Measurements from ENCODE around the gene CTIF. TPM values are rescaled to one million over a fixed set of nuclear protein-coding genes. Genes with fewer than 3 reads are reported as not detected.

CTIF gene
- total RNA-seq, 2 experiments from 2014 or later = 0.06 to 0.38 TPM

GRCh38 chr18:48580782-48581181, 42.0 kb downstream of the CTIF start:
- no peak overlapping the region for H3K27ac ChIP-seq (ENCODE audit: low read depth, low read length, poor library complexity, severe bottlenecking)
- CTCF ChIA-PET (ENCODE audit: unreplicated experiment) = no interaction called here
- BruUV-seq (replicated peaks) = no TSS peak
- no peaks in the 10 kb centered on the region for H3K9me3 ChIP-seq (ENCODE audit: low read length)
- no peak overlapping the region for H3K4me2 ChIP-seq (ENCODE audit: low read length)
- H3K4me1 ChIP-seq (ENCODE audit: insufficient read depth, low read length, poor library complexity, severe bottlenecking) = no peaks in the 10 kb centered on the region
- H4K20me1 ChIP-seq (ENCODE audit: insufficient read depth, low read length) = no peaks in the 10 kb centered on the region
- no peaks in the 10 kb centered on the region for H3K79me2 ChIP-seq (ENCODE audit: insufficient read depth, low read depth, low read length)
- H2AFZ ChIP-seq (ENCODE audit: low read length) = no peak overlapping the region
- H3K4me3 ChIP-seq (ENCODE audit: low read depth, low read length, poor library complexity, severe bottlenecking) = no peak overlapping the region
- H3K9me2 ChIP-seq (ENCODE audit: insufficient read depth, low read length) = no peaks in the 10 kb centered on the region
- intact Hi-C loops (cut with micrococcal nuclease; ENCODE audit: unreplicated experiment) = no loop called here
- POLR2A ChIA-PET = no interaction called here
- no peak for DNase-seq (ENCODE audit: low spot score)
- H3K36me3 ChIP-seq (ENCODE audit: insufficient read depth, low read length) = no peaks in the 10 kb centered on the region
- TF ChIP-seq EZH2phosphoT487 (IDR thresholded peaks at IDR 0.05; ENCODE audit: borderline replicate concordance, low read depth, low read length) = no peak
- TF ChIP-seq, protein P1, sequence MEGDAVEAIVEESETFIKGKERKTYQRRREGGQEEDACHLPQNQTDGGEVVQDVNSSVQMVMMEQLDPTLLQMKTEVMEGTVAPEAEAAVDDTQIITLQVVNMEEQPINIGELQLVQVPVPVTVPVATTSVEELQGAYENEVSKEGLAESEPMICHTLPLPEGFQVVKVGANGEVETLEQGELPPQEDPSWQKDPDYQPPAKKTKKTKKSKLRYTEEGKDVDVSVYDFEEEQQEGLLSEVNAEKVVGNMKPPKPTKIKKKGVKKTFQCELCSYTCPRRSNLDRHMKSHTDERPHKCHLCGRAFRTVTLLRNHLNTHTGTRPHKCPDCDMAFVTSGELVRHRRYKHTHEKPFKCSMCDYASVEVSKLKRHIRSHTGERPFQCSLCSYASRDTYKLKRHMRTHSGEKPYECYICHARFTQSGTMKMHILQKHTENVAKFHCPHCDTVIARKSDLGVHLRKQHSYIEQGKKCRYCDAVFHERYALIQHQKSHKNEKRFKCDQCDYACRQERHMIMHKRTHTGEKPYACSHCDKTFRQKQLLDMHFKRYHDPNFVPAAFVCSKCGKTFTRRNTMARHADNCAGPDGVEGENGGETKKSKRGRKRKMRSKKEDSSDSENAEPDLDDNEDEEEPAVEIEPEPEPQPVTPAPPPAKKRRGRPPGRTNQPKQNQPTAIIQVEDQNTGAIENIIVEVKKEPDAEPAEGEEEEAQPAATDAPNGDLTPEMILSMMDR (conservative IDR thresholded peaks at IDR 0.05; ENCODE audit: low read length) = no peak

DNA sequence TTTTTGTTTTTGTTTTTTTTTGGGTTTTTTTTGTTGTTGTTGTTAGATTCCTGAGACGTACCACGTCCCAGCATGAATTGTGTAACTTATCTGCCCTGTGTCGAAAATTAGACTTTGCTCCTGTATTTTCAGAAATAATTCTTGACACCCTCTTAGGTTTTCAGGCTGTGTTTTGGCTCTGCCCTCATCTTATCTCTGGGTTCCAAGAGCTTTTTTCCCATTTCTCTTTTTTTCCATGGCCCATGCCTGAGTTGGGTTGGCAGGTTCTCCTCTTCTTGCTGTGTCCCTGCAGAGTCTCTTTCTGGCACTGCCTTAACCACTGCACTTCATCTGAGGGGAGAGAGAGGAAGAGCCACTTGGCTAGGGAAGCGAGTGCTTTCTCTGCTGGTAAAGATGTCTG, 42.4 kb downstream of the CTIF start:
- Histone ChIP-seq H3K4me3 (ENCODE audit: low read depth, low read length, poor library complexity, severe bottlenecking) (no peak overlapping the region), H3K4me1 (ENCODE audit: insufficient read depth, low read length, poor library complexity, severe bottlenecking) (no peaks in the 10 kb centered on the region), H3K4me2 (ENCODE audit: low read length) (no peak overlapping the region), H3K9me2 (ENCODE audit: insufficient read depth, low read length) (no peaks in the 10 kb centered on the region), H3K9me3 (ENCODE audit: low read length) (no peaks in the 10 kb centered on the region), H3K79me2 (ENCODE audit: insufficient read depth, low read depth, low read length) (no peaks in the 10 kb centered on the region), H3K36me3 (ENCODE audit: insufficient read depth, low read length) (no peaks in the 10 kb centered on the region), H3K27ac (ENCODE audit: low read depth, low read length, poor library complexity, severe bottlenecking) (no peak overlapping the region), H4K20me1 (ENCODE audit: insufficient read depth, low read length) (no peaks in the 10 kb centered on the region), H2AFZ (ENCODE audit: low read length) (no peak overlapping the region)
- POLR2A ChIA-PET = no interaction called here
- TF ChIP-seq, protein P1 (conservative IDR thresholded peaks at IDR 0.05; ENCODE audit: low read length) = no peak
- TF ChIP-seq EZH2phosphoT487 (IDR thresholded peaks at IDR 0.05; ENCODE audit: borderline replicate concordance, low read depth, low read length) = no peak
- DNase-seq (ENCODE audit: low spot score) = no peak
- BruUV-seq (replicated peaks) = no TSS peak
- CTCF ChIA-PET (ENCODE audit: unreplicated experiment) = no interaction called here
- intact Hi-C loops (cut with micrococcal nuclease; ENCODE audit: unreplicated experiment) = no loop called here

DNA sequence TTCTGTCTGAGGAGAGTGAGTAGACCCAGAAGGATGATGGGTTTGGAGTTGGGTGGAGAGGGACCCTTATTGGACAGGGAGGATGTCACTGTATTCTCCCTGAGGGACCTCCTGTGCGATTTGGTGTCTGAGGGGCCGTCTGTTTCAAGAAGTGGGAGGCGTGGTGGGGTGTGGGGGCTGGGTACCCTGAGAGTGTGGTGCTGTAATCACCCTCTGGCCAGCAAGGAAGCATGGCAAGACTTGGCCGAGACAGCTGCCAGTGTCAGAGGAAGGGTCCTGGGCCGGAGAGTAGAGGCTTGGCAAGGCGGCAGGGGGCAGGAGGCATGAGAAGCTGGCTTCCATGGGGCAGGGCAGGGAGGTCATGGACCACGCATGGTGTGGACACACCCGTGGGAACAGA, 43.1 kb downstream of the CTIF start:
- POLR2A ChIA-PET = no interaction called here
- Histone ChIP-seq H3K36me3 (ENCODE audit: insufficient read depth, low read length) (no peaks in the 10 kb centered on the region), H3K27ac (ENCODE audit: low read depth, low read length, poor library complexity, severe bottlenecking) (no peak overlapping the region), H3K4me2 (ENCODE audit: low read length) (no peak overlapping the region), H3K4me1 (ENCODE audit: insufficient read depth, low read length, poor library complexity, severe bottlenecking) (no peaks in the 10 kb centered on the region), H3K79me2 (ENCODE audit: insufficient read depth, low read depth, low read length) (no peaks in the 10 kb centered on the region), H3K9me2 (ENCODE audit: insufficient read depth, low read length) (no peaks in the 10 kb centered on the region), H4K20me1 (ENCODE audit: insufficient read depth, low read length) (no peaks in the 10 kb centered on the region), H3K9me3 (ENCODE audit: low read length) (no peaks in the 10 kb centered on the region), H3K4me3 (ENCODE audit: low read depth, low read length, poor library complexity, severe bottlenecking) (no peak overlapping the region), H2AFZ (ENCODE audit: low read length) (no peak overlapping the region)
- BruUV-seq (replicated peaks) = no TSS peak
- DNase-seq (ENCODE audit: low spot score) = no peak
- CTCF ChIA-PET (ENCODE audit: unreplicated experiment) = no interaction called here
- intact Hi-C loops (cut with micrococcal nuclease; ENCODE audit: unreplicated experiment) = no loop called here
- TF ChIP-seq, protein P1 (conservative IDR thresholded peaks at IDR 0.05; ENCODE audit: low read length) = no peak
- TF ChIP-seq EZH2phosphoT487 (IDR thresholded peaks at IDR 0.05; ENCODE audit: borderline replicate concordance, low read depth, low read length) = no peak

Measured in OCI-LY7 (cell line).